BLaER1 treated with 17β-estradiol and CSF1 and Interleukin-3, amounts not matched to agents 10 nM and 100 nM (cell line): Measurements from ENCODE around the gene CHD5.

Experiments used
- H3K27ac ChIP-seq, 11 experiments: shearing (Covaris generic); formaldehyde crosslinking; 2 replicates each; pipeline ENCODE4 v1.8.1; 2022
- H3K27me3 ChIP-seq, 11 experiments: shearing (Covaris generic); formaldehyde crosslinking; 2 replicates each; pipeline ENCODE4 v1.8.1; 2022
- H3K36me3 ChIP-seq, 11 experiments: shearing (Covaris generic); formaldehyde crosslinking; 2 replicates each; pipeline ENCODE4 v1.8.1; 2022
- H3K4me1 ChIP-seq, 10 experiments: shearing (Covaris generic); formaldehyde crosslinking; 2 replicates each; pipeline ENCODE4 v1.8.1; 2022
- H3K4me2 ChIP-seq, 11 experiments: shearing (Covaris generic); formaldehyde crosslinking; 2 replicates each; pipeline ENCODE4 v1.8.1; 2022
- H3K4me3 ChIP-seq, 10 experiments: shearing (Covaris generic); formaldehyde crosslinking; 2 replicates each; pipeline ENCODE4 v1.8.1; 2022
- H3K9ac ChIP-seq, 11 experiments: shearing (Covaris generic); formaldehyde crosslinking; 2 replicates each; pipeline ENCODE4 v1.8.1; 2022
- H3K9me3 ChIP-seq, 11 experiments: shearing (Covaris generic); formaldehyde crosslinking; replicated peaks in 1 of 11; 2 replicates each; pipeline ENCODE4 v1.8.1; 2022
- H4K20me1 ChIP-seq, 11 experiments: shearing (Covaris generic); formaldehyde crosslinking; 2 replicates each; pipeline ENCODE4 v1.8.1; 2022
- Cebpa-rat ChIP-seq, 11 experiments: shearing (Covaris generic); IDR thresholded peaks; 2 replicates each; pipeline ENCODE4 v1.8.1; 2022

The CHD5 gene

GRCh38 chr1:6100861-6101783 is 79.0 kb downstream of the CHD5 start:
- H4K20me1 ChIP-seq = peaks cover 20 to 95% (median 52%) of the 10 kb centered on the region in 11 experiments; a peak in 21 of 22 replicates
- no peak for TF ChIP-seq Cebpa-rat (IDR thresholded peaks at IDR 0.05)
- H3K27ac ChIP-seq = 0 out of 22 replicates have a peak overlapping the region, but pooled peaks of 1 of the 11 experiments have one; percentile 11
- peak overlapping the region in 5 of 11 experiments; percentile 25 to 50 (median 37); a peak in 9 of 22 replicates for H3K4me2 ChIP-seq
- no peaks in the 10 kb centered on the region for H3K27me3 ChIP-seq
- no peaks in the 10 kb centered on the region for H3K9me3 ChIP-seq
- peaks cover 9 to 51% (median 37%) of the 10 kb centered on the region in 10 experiments; a peak in 19 of 20 replicates for H3K4me1 ChIP-seq
- H3K9ac ChIP-seq = peak overlapping the region in 2 of 11 experiments; percentile 0 to 13; a peak in 3 of 22 replicates
- H3K36me3 ChIP-seq = peaks cover 26 to 41% (median 37%) of the 10 kb centered on the region in 11 experiments; a peak in 21 of 22 replicates
- no peak overlapping the region for H3K4me3 ChIP-seq

- Histone ChIP-seq H3K27me3 (no peaks in the 10 kb centered on the region), H3K4me2 (no peak overlapping the region; a peak in 1 of 22 replicates), H3K36me3 (peaks cover 29 to 51% (median 41%) of the 10 kb centered on the region in 11 experiments; a peak in 21 of 22 replicates), H3K4me3 (no peak overlapping the region), H4K20me1 (peaks cover 20 to 96% (median 56%) of the 10 kb centered on the region in 11 experiments; a peak in 21 of 22 replicates), H3K4me1 (peaks cover 9 to 42% (median 28%) of the 10 kb centered on the region in 10 experiments; a peak in 19 of 20 replicates), H3K9me3 (no peaks in the 10 kb centered on the region), H3K27ac (0 out of 22 replicates have a peak overlapping the region, but pooled peaks of 1 of the 11 experiments have one; percentile 11), H3K9ac (0 out of 22 replicates have a peak overlapping the region, but pooled peaks of 1 of the 11 experiments have one; percentile 13)
- TF ChIP-seq Cebpa-rat (IDR thresholded peaks at IDR 0.05) = no peak
Observed at GRCh38 chr1:6099787-6100765, 80.0 kb downstream of the CHD5 start.

- H3K36me3 ChIP-seq = peaks cover 37 to 59% (median 49%) of the 10 kb centered on the region in 11 experiments
- H3K4me3 ChIP-seq = no peak overlapping the region
- no peak for TF ChIP-seq Cebpa-rat (IDR thresholded peaks at IDR 0.05)
- no peaks in the 10 kb centered on the region for H3K27me3 ChIP-seq
- H3K4me1 ChIP-seq = peaks cover 9 to 42% (median 27%) of the 10 kb centered on the region in 10 experiments; a peak in 19 of 20 replicates
- H4K20me1 ChIP-seq = peaks cover 20 to 99% (median 64%) of the 10 kb centered on the region in 11 experiments; a peak in 21 of 22 replicates
- H3K9ac ChIP-seq = no peak overlapping the region
- no peak overlapping the region for H3K27ac ChIP-seq
- H3K9me3 ChIP-seq = no peaks in the 10 kb centered on the region
- no peak overlapping the region for H3K4me2 ChIP-seq
Observed at GRCh38 chr1:6099297-6099696, 80.8 kb downstream of the CHD5 start.

GRCh38 chr1:6098303-6099215 is 81.6 kb downstream of the CHD5 start:
- H4K20me1 ChIP-seq = peaks cover 20 to 99% (median 72%) of the 10 kb centered on the region in 11 experiments; a peak in 21 of 22 replicates
- no peak overlapping the region for H3K4me3 ChIP-seq
- no peak overlapping the region; a peak in 1 of 22 replicates for H3K27ac ChIP-seq
- no peak overlapping the region for H3K4me2 ChIP-seq
- H3K9me3 ChIP-seq = no peaks in the 10 kb centered on the region
- no peak for TF ChIP-seq Cebpa-rat (IDR thresholded peaks at IDR 0.05)
- H3K27me3 ChIP-seq = no peaks in the 10 kb centered on the region
- H3K9ac ChIP-seq = peak overlapping the region in 1 of 11 experiments; percentile 7; a peak in 1 of 22 replicates
- H3K4me1 ChIP-seq = peaks cover 9 to 42% (median 28%) of the 10 kb centered on the region in 10 experiments; a peak in 19 of 20 replicates
- peaks cover 44 to 66% (median 56%) of the 10 kb centered on the region in 11 experiments for H3K36me3 ChIP-seq

- Histone ChIP-seq H3K36me3 (peaks cover 46 to 73% (median 64%) of the 10 kb centered on the region in 11 experiments), H3K4me3 (no peak overlapping the region), H3K9me3 (no peaks in the 10 kb centered on the region), H3K4me1 (peaks cover 9 to 42% (median 30%) of the 10 kb centered on the region in 10 experiments; a peak in 19 of 20 replicates), H3K27me3 (no peaks in the 10 kb centered on the region), H3K4me2 (no peak overlapping the region), H4K20me1 (peaks cover 20 to 99% (median 79%) of the 10 kb centered on the region in 11 experiments; a peak in 21 of 22 replicates), H3K9ac (peak overlapping the region in 1 of 11 experiments; percentile 7; a peak in 1 of 22 replicates), H3K27ac (no peak overlapping the region; a peak in 1 of 22 replicates)
- no peak for TF ChIP-seq Cebpa-rat (IDR thresholded peaks at IDR 0.05)
Observed at GRCh38 chr1:6097824-6098223, 82.3 kb downstream of the CHD5 start.

- Histone ChIP-seq H3K36me3 (peaks cover 46 to 80% (median 69%) of the 10 kb centered on the region in 11 experiments), H3K4me2 (no peak overlapping the region), H3K27ac (no peak overlapping the region), H4K20me1 (peaks cover 25 to 99% (median 86%) of the 10 kb centered on the region in 11 experiments; a peak in 21 of 22 replicates), H3K4me1 (peaks cover 9 to 41% (median 31%) of the 10 kb centered on the region in 10 experiments; a peak in 19 of 20 replicates), H3K4me3 (no peak overlapping the region), H3K9ac (no peak overlapping the region), H3K27me3 (no peaks in the 10 kb centered on the region), H3K9me3 (no peaks in the 10 kb centered on the region)
- TF ChIP-seq Cebpa-rat (IDR thresholded peaks at IDR 0.05) = no peak
Observed at GRCh38 chr1:6097117-6097595, 83.0 kb downstream of the CHD5 start.
